ENCODE data around the gene C14orf180. TPM values are rescaled to one million over a fixed set of nuclear protein-coding genes. Genes with fewer than 3 reads are reported as not detected.

Gene C14orf180
- total and polyA plus RNA-seq, 12 donors, result 13.8 to 139 (median 75.1) TPM

- Histone ChIP-seq H3K4me3 (peak overlapping the region in 1 of 10 donors; percentile 6), H3K9me3 (no peaks in the 10 kb centered on the region), H3K4me1 (peaks cover 8 to 91% (median 43%) of the 10 kb centered on the region in 9 donors), H3K27me3 (peaks cover 0 to 18% (median 5%) of the 10 kb centered on the region in 7 donors), H3K27ac (peak overlapping the region; percentile 48 to 94 (median 74)), H3K36me3 (peaks cover 0 to 18% (median 0%) of the 10 kb centered on the region in 9 donors)
- ATAC-seq (no peak), DNase-seq (no peak)
- TF ChIP-seq CTCF (IDR thresholded peaks at IDR 0.05), result no peak
- intact Hi-C loops (cut with DNase I), result loop anchor here in 3 of 10 donors (10.0 kb wide), 1 partner anchor 140 kb away; the partner anchor contains the start of gene ADSS1 (in 3 of the 3)
- 41 to 56% methylated on average over 10 of the region's 10 CpGs for WGBS, 2 donors
Observed at GRCh38 chr14:104584557-104584956, 5.0 kb downstream of the C14orf180 start.

DNA sequence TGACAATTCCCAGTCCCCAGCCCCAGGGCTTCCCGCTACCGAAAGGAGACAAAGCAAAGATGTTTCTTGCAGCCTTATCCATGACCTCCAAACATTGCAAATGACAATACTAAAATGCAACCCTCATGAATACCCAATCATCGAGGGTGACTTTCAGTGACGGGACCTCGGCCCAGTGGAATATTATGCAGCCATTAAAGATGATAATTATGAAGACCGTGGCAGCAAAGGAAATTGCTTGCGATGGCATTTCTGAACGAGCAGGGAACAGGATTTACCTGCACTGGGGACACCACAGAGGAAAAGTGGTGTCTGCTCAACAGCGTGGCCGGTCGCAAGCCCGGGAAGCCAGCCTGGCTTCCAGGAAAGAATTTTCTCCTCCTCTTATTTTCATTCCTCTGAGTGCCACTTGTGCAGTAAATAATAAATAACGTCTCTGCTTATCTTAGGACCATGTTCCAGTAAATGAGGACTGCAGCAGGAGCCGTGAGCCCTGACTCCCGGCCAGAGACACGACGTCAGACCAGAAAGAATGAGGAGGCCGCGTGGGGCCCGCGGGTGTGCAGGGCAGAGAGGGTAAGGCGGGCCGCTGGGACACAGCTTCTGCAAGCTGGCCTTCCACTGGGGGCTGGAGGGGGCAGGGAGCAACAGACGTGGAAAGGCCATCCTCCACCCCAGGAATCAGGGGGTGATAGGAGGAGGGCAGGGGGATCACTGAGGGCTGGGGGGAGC lies 6.6 kb downstream of the C14orf180 start:
- Histone ChIP-seq H3K4me3 (no peak overlapping the region), H3K27me3 (peaks cover 0 to 18% (median 5%) of the 10 kb centered on the region in 7 donors), H3K27ac (peak overlapping the region; percentile 53 to 94 (median 76)), H3K4me1 (peaks cover 8 to 76% (median 43%) of the 10 kb centered on the region in 9 donors), H3K36me3 (peaks cover 0 to 18% (median 0%) of the 10 kb centered on the region in 9 donors), H3K9me3 (no peaks in the 10 kb centered on the region)
- TF ChIP-seq CTCF (IDR thresholded peaks at IDR 0.05), result no peak
- DNase-seq, result peak; percentile 53 to 71
- ATAC-seq, result peak in 7 of 8 donors; percentile 24 to 57 (median 28)
- WGBS, 2 donors, result 41 to 46% methylated on average over 24 of the region's 24 CpGs
- intact Hi-C loops (cut with DNase I), result loop anchor here in 3 of 10 donors (10.0 kb wide), 1 partner anchor 139 kb away; the partner anchor contains the start of gene ADSS1 (in 3 of the 3)

- no peak overlapping the region for H3K4me3 ChIP-seq
- peak overlapping the region; percentile 53 to 94 (median 74) for H3K27ac ChIP-seq
- intact Hi-C loops (cut with DNase I), result loop anchor here in 3 of 10 donors (10.0 kb wide), 1 partner anchor 138 kb away; the partner anchor contains the start of gene ADSS1 (in 3 of the 3)
- no peaks in the 10 kb centered on the region for H3K9me3 ChIP-seq
- peaks cover 0 to 18% (median 5%) of the 10 kb centered on the region in 7 donors for H3K27me3 ChIP-seq
- WGBS, 2 donors, result 48 to 57% methylated on average over 19 of the region's 19 CpGs
- DNase-seq (peak; percentile 80 to 81), ATAC-seq (peak; percentile 24 to 77 (median 58))
- H3K36me3 ChIP-seq, result peaks cover 0 to 18% (median 0%) of the 10 kb centered on the region in 9 donors
- TF ChIP-seq CTCF (IDR thresholded peaks at IDR 0.05), result no peak
- peaks cover 8 to 67% (median 43%) of the 10 kb centered on the region in 9 donors for H3K4me1 ChIP-seq
Observed at GRCh38 chr14:104586832-104587620, 7.5 kb downstream of the C14orf180 start.

DNA sequence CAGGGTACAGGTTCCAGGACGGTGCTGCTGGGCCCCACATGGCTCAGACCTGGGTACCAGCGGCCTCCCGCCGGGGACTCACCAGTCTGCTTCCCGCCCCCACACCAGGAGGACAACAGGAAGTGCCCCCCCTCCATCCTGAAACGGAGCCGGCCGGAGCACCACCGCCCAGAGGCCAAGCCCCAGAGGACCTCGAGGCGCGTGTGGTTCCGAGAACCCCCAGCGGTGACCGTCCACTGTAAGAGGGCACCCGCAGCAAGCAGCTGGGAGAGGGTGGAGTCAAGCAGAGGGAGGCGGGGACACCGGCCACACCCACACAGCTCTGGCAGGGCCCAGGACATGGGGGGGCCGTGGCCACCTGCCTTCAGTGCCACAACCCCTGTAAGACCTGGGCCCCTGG lies 8.1 kb downstream of the C14orf180 start:
- TF ChIP-seq CTCF (IDR thresholded peaks at IDR 0.05), result no peak
- Histone ChIP-seq H3K9me3 (no peaks in the 10 kb centered on the region), H3K4me3 (no peak overlapping the region), H3K27me3 (peaks cover 0 to 18% (median 5%) of the 10 kb centered on the region in 7 donors), H3K27ac (peak overlapping the region in 9 of 10 donors; percentile 58 to 94 (median 76)), H3K36me3 (peaks cover 0 to 18% (median 0%) of the 10 kb centered on the region in 9 donors), H3K4me1 (peaks cover 8 to 60% (median 43%) of the 10 kb centered on the region in 9 donors)
- peak in 3 of 8 donors; percentile 4 to 14 (median 6) for ATAC-seq
- intact Hi-C loops (cut with DNase I), result loop anchor here in 3 of 10 donors (10.0 kb wide), 1 partner anchor 137 kb away; the partner anchor contains the start of gene ADSS1 (in 3 of the 3)
- WGBS, 2 donors, result 30 to 42% methylated on average over 19 of the region's 19 CpGs
- peak in 1 of 2 donors; percentile 14 for DNase-seq

All from heart right ventricle (tissue), 16 donors.